Measurements from ENCODE around the gene C16orf90. TPM values are rescaled to one million over a fixed set of nuclear protein-coding genes. Genes with fewer than 3 reads are reported as not detected.

The C16orf90 gene
- total RNA-seq, 2 experiments from 2014 or later, result not detected

DNA sequence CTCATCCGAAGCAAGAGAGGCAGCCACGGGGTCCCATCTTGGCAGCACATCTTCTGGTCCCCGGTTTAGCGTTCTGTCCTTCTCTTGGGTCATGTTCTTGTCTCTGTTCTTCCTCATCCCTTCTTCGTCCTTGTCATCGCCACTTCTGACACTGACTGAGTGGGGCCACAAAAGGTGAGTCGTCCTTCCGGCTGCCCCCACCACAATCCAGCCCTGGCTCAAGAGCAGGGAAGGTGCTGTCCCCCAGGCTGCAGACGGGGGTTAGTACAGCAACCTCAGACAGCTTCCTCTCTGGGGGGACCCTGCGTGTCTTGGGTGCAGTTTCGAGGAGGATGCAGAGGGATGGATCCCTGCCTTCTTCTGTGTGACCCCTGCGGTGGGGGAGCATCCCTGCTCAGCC lies 30.0 kb downstream of the C16orf90 start:
- H3K27ac Mint-ChIP-seq, result no peak overlapping the region
- no peaks in the 10 kb centered on the region for H3K9me3 Mint-ChIP-seq
- peaks cover 41% of the 10 kb centered on the region for H3K4me1 Mint-ChIP-seq
- peaks cover 39% of the 10 kb centered on the region for H3K36me3 Mint-ChIP-seq (ENCODE audit: low read depth)
- H3K27me3 Mint-ChIP-seq, result no peaks in the 10 kb centered on the region
- H3K4me3 Mint-ChIP-seq, result no peak overlapping the region
- POLR2A ChIA-PET, result no interaction called here
- DNase-seq, result no peak
- CTCF ChIA-PET, result no interaction called here

DNA sequence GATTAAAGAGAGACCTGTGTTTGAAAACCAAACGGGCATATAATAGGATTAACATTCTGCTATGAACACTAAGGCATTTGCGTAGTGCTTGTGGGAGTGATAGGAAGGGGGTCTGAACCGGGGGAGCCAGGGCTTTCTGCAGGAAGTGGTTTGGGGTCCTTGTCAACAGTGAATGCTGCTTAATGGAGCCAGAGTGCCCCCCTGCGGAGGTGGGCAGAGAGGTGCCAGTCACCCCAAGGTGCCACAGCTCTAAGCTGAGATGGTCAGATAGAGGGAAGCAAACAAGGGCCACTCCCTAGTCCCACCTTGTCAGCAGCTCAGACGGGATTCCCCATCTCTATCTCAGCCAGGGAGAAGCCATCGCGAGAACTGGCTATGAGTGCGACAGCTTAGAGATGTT lies 34.1 kb downstream of the C16orf90 start:
- no peak overlapping the region for H3K4me3 Mint-ChIP-seq
- no peaks in the 10 kb centered on the region for H3K9me3 Mint-ChIP-seq
- ChIA-PET CTCF (interaction anchor here (0.7 to 0.8 kb wide), 2 partner anchors 18 to 158 kb away, joined by 3 to 4 read pairs; partner anchors contain the start of genes NAA60 and ZNF597), POLR2A (no interaction called here)
- H3K27me3 Mint-ChIP-seq, result no peaks in the 10 kb centered on the region
- H3K27ac Mint-ChIP-seq, result no peak overlapping the region
- H3K36me3 Mint-ChIP-seq (ENCODE audit: low read depth), result peaks cover 19% of the 10 kb centered on the region
- DNase-seq, result peak; percentile 22
- H3K4me1 Mint-ChIP-seq, result peaks cover 54% of the 10 kb centered on the region

DNA sequence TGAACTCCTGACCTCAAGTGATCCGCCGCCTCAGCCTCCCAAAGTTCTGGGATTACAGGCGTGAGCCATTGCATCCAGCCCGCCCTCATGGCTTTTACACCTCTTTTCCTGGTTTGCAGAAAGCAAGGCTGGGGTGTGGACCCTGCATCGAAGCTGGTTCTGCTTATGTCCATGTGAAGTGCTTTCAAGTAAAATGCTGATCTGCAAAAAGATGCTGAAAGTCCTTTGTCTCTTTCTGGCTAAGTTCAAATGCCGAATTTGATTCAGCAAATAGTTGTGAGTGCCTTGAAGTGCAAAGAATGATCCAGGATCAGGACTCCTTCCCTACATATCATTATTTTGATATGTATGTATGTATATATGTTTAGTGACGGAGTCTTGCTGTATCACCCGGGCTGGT lies 34.7 kb downstream of the C16orf90 start:
- peaks cover 57% of the 10 kb centered on the region for H3K4me1 Mint-ChIP-seq
- no peak overlapping the region for H3K27ac Mint-ChIP-seq
- CTCF ChIA-PET, result no interaction called here
- H3K4me3 Mint-ChIP-seq, result peak overlapping the region; percentile 3
- POLR2A ChIA-PET, result interaction anchor here (1.1 kb wide), 1 partner anchor 9 kb away, joined by 3 read pairs; no protein-coding TSS in a partner anchor
- peaks cover 16% of the 10 kb centered on the region for H3K36me3 Mint-ChIP-seq (ENCODE audit: low read depth)
- H3K27me3 Mint-ChIP-seq, result no peaks in the 10 kb centered on the region
- no peaks in the 10 kb centered on the region for H3K9me3 Mint-ChIP-seq
- DNase-seq, result no peak

GRCh38 chr16:3460121-3460520 lies 35.2 kb downstream of the C16orf90 start:
- ChIA-PET CTCF (no interaction called here), POLR2A (interaction anchor here (1.1 kb wide), 1 partner anchor 9 kb away, joined by 3 read pairs; no protein-coding TSS in a partner anchor)
- H3K36me3 Mint-ChIP-seq (ENCODE audit: low read depth), result peaks cover 16% of the 10 kb centered on the region
- H3K27me3 Mint-ChIP-seq, result no peaks in the 10 kb centered on the region
- H3K9me3 Mint-ChIP-seq, result no peaks in the 10 kb centered on the region
- peaks cover 57% of the 10 kb centered on the region for H3K4me1 Mint-ChIP-seq
- DNase-seq, result no peak
- H3K4me3 Mint-ChIP-seq, result peak overlapping the region; percentile 3
- H3K27ac Mint-ChIP-seq, result peak overlapping the region; percentile 37

DNA sequence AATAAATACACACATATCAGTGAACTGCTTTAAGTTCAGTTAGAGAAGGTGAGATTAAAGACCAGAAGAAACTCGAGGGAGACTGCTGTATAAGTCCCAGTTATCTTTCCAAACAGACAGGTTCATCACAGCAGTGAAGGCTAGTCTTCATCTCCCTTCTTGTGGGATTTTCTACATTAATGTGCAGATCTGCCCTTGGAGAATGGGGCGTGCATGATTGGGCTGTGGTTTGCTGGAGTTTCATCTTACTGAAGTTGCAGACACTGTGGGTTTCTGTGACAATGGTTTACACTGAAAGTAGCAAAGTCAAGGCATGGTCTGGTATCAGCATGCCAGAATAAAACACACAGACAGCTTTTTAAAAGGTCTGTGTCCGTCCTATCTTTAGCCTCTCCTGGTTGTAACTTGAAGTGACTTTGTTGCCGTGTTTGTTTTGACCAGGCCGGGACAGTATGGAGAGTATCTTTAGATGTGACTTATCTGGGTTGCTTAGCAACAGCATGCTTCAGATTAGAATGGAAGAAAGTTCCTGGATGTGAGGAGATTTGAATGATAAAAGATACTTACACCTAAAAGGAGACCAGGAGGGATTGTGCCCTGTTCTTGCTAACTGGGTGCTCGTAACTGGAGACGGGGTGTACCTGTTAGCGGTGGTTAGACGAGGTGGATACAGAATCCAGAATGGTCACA lies 35.7 kb downstream of the C16orf90 start:
- ChIA-PET POLR2A (interaction anchor here (1.1 to 1.6 kb wide), 2 partner anchors 8 to 325 kb away, joined by 3 to 4 read pairs; partner anchors contain the start of gene ZNF213), CTCF (no interaction called here)
- Mint-ChIP-seq H3K4me1 (peaks cover 56% of the 10 kb centered on the region), H3K36me3 (ENCODE audit: low read depth) (peaks cover 19% of the 10 kb centered on the region), H3K27ac (peak overlapping the region; percentile 89), H3K27me3 (no peaks in the 10 kb centered on the region), H3K4me3 (peak overlapping the region; percentile 88), H3K9me3 (no peaks in the 10 kb centered on the region)
- DNase-seq, result peak; percentile 26

GRCh38 chr16:3458852-3459361 lies 36.4 kb downstream of the C16orf90 start:
- POLR2A ChIA-PET, result interaction anchor here (0.7 to 1.6 kb wide), 4 partner anchors 58 to 324 kb away, joined by 3 to 5 read pairs (median 4); partner anchors contain the start of genes ZNF174, ZNF213 and ZSCAN32
- no peaks in the 10 kb centered on the region for H3K27me3 Mint-ChIP-seq
- peak overlapping the region; percentile 89 for H3K27ac Mint-ChIP-seq
- peaks cover 19% of the 10 kb centered on the region for H3K36me3 Mint-ChIP-seq (ENCODE audit: low read depth)
- CTCF ChIA-PET, result interaction anchor here (0.9 kb wide), 1 partner anchor 15 kb away, joined by 3 read pairs; the partner anchor contains the start of gene NAA60
- DNase-seq, result no peak
- no peaks in the 10 kb centered on the region for H3K9me3 Mint-ChIP-seq
- peaks cover 50% of the 10 kb centered on the region for H3K4me1 Mint-ChIP-seq
- peak overlapping the region; percentile 88 for H3K4me3 Mint-ChIP-seq

GRCh38 chr16:3458278-3458851 lies 36.9 kb downstream of the C16orf90 start:
- no peaks in the 10 kb centered on the region for H3K9me3 Mint-ChIP-seq
- H3K4me3 Mint-ChIP-seq, result peak overlapping the region; percentile 88
- no peak for DNase-seq
- peaks cover 16% of the 10 kb centered on the region for H3K36me3 Mint-ChIP-seq (ENCODE audit: low read depth)
- CTCF ChIA-PET, result interaction anchor here (0.9 kb wide), 1 partner anchor 15 kb away, joined by 3 read pairs; the partner anchor contains the start of gene NAA60
- POLR2A ChIA-PET, result interaction anchor here (0.7 to 1.6 kb wide), 4 partner anchors 57 to 323 kb away, joined by 3 to 5 read pairs (median 4); partner anchors contain the start of genes ZNF174, ZNF213 and ZSCAN32
- peaks cover 47% of the 10 kb centered on the region for H3K4me1 Mint-ChIP-seq
- H3K27ac Mint-ChIP-seq, result peak overlapping the region; percentile 89
- H3K27me3 Mint-ChIP-seq, result no peaks in the 10 kb centered on the region

GRCh38 chr16:3457434-3458252 lies 37.6 kb downstream of the C16orf90 start:
- H3K4me1 Mint-ChIP-seq, result peaks cover 47% of the 10 kb centered on the region
- CTCF ChIA-PET, result interaction anchor here (0.7 to 1.5 kb wide), 4 partner anchors 13 to 323 kb away, joined by 3 to 6 read pairs (median 5); partner anchors contain the start of genes ZNF174, ZNF213 and ZSCAN32
- DNase-seq, result peak; percentile 90
- no peaks in the 10 kb centered on the region for H3K27me3 Mint-ChIP-seq
- H3K36me3 Mint-ChIP-seq (ENCODE audit: low read depth), result peaks cover 16% of the 10 kb centered on the region
- peak overlapping the region; percentile 70 for H3K27ac Mint-ChIP-seq
- H3K4me3 Mint-ChIP-seq, result peak overlapping the region; percentile 74
- no peaks in the 10 kb centered on the region for H3K9me3 Mint-ChIP-seq
- POLR2A ChIA-PET, result interaction anchor here (0.6 to 2.4 kb wide), 17 partner anchors 13 to 818 kb away, joined by 3 to 36 read pairs (median 4); partner anchors contain the start of genes CLUAP1, NAA60, TIGD7 and ZNF174

DNA sequence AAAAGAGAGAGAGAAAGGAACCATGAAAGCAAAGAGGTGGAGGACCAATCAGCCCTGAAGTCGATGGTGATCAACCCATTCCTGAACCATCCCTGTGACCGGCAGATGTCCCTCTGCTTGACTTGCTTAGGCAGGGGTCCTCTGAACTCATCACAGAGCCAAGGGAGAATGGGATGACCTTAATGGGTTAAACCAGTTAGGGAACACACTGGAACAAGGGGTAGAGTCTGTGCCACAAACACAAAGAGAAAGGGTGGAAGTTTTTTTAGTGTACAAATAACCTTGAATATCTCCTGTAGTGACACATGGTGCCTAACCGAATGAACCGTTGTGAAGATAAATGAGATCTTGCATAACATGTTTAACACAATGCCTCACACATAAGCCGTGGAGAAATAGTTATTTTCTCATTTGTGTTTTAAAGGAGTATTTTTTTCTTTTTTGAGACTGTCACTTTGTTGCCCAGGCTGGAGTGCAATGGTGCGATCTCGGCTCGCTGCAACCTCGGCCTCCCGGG lies 40.6 kb downstream of the C16orf90 start:
- peaks cover 8% of the 10 kb centered on the region for H3K9me3 Mint-ChIP-seq
- ChIA-PET POLR2A (interaction anchor here (2.0 kb wide), 1 partner anchor 53 kb away, joined by 5 read pairs; the partner anchor contains the start of gene ZNF174), CTCF (interaction anchor here (1.2 kb wide), 1 partner anchor 10 kb away, joined by 5 read pairs; no protein-coding TSS in a partner anchor)
- no peak overlapping the region for H3K27ac Mint-ChIP-seq
- H3K4me3 Mint-ChIP-seq, result no peak overlapping the region
- no peak for DNase-seq
- H3K27me3 Mint-ChIP-seq, result no peaks in the 10 kb centered on the region
- H3K36me3 Mint-ChIP-seq (ENCODE audit: low read depth), result peaks cover 22% of the 10 kb centered on the region
- peaks cover 38% of the 10 kb centered on the region for H3K4me1 Mint-ChIP-seq

- peaks cover 27% of the 10 kb centered on the region for H3K36me3 Mint-ChIP-seq (ENCODE audit: low read depth)
- no peak overlapping the region for H3K27ac Mint-ChIP-seq
- ChIA-PET CTCF (interaction anchor here (1.2 kb wide), 1 partner anchor 9 kb away, joined by 5 read pairs; no protein-coding TSS in a partner anchor), POLR2A (interaction anchor here (2.0 kb wide), 1 partner anchor 53 kb away, joined by 5 read pairs; the partner anchor contains the start of gene ZNF174)
- DNase-seq, result no peak
- H3K4me1 Mint-ChIP-seq, result peaks cover 35% of the 10 kb centered on the region
- no peak overlapping the region for H3K4me3 Mint-ChIP-seq
- H3K9me3 Mint-ChIP-seq, result peaks cover 9% of the 10 kb centered on the region
- no peaks in the 10 kb centered on the region for H3K27me3 Mint-ChIP-seq
Observed at GRCh38 chr16:3454093-3454492, 41.2 kb downstream of the C16orf90 start.

DNA sequence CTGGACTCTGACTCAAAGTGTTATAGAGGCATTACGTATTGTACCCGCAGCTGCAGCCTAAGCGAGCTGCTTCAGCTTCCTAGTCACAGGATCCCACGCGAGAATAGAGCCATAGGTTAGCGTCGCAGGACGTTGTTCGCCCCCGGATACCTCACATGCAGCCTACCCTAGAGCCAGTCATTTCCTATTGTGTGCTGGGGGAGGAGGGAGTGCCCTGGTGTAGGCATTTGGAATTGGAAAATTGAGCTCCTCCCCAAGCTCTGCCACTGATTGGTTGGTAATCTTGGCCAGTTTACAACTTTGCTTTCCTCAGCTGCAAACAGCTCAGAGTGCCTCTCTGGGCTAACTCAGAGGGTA lies 51.3 kb downstream of the C16orf90 start:
- Mint-ChIP-seq H3K4me1 (peaks cover 19% of the 10 kb centered on the region), H3K27ac (peak overlapping the region; percentile 87), H3K27me3 (no peaks in the 10 kb centered on the region), H3K36me3 (ENCODE audit: low read depth) (peaks cover 68% of the 10 kb centered on the region), H3K9me3 (peaks cover 17% of the 10 kb centered on the region), H3K4me3 (peak overlapping the region; percentile 83)
- ChIA-PET POLR2A (interaction anchor here (0.7 to 3.4 kb wide), 11 partner anchors 9 to 293 kb away, joined by 3 to 36 read pairs (median 4); partner anchors contain the start of genes TIGD7, ZNF174, ZNF200 and ZNF263), CTCF (interaction anchor here (0.8 to 3.5 kb wide), 10 partner anchors 10 to 313 kb away, joined by 3 to 13 read pairs (median 5); partner anchors contain the start of genes CLUAP1, ZNF174, ZNF263 and ZSCAN32)
- peak; percentile 48 for DNase-seq
